ENCODE results near the gene BMERB1.
A peak's percentile ranks its signal among the peaks of the same experiment; 100 is the strongest.
"Not testable (repeated sequence)": the region's sequence is repeated elsewhere in the genome, so short reads cannot be mapped to it uniquely, and the experiment has no call there.

The BMERB1 gene

GRCh38 chr16:15461376-15461775 is 27.0 kb downstream of the BMERB1 start:
- DNase-seq (ENCODE audit: low read depth) = no peak

- DNase-seq (ENCODE audit: low read depth) = no peak
Observed at GRCh38 chr16:15464401-15465186, 30.2 kb downstream of the BMERB1 start.

- DNase-seq (ENCODE audit: low read depth) = no peak
Observed at GRCh38 chr16:15466131-15466530, 31.7 kb downstream of the BMERB1 start.

- no peak for DNase-seq (ENCODE audit: low read depth)
Observed at GRCh38 chr16:15466886-15467781, 32.7 kb downstream of the BMERB1 start.

- DNase-seq (ENCODE audit: low read depth) = not testable (repeated sequence)
Observed at GRCh38 chr16:15476971-15477370, 42.6 kb downstream of the BMERB1 start.

- no peak for DNase-seq (ENCODE audit: low read depth)
Observed at GRCh38 chr16:15477802-15478201, 43.4 kb downstream of the BMERB1 start.

GRCh38 chr16:15482068-15482747 is 47.8 kb downstream of the BMERB1 start:
- peak; percentile 99 for DNase-seq (ENCODE audit: low read depth)

GRCh38 chr16:15482748-15483298 is 48.4 kb downstream of the BMERB1 start:
- DNase-seq (ENCODE audit: low read depth) = no peak

- no peak for DNase-seq (ENCODE audit: low read depth)
Observed at GRCh38 chr16:15483857-15484256, 49.5 kb downstream of the BMERB1 start.

GRCh38 chr16:15484662-15485061 is 50.3 kb downstream of the BMERB1 start:
- no peak for DNase-seq (ENCODE audit: low read depth)

- DNase-seq (ENCODE audit: low read depth) = no peak
Observed at GRCh38 chr16:15485175-15485574, 50.8 kb downstream of the BMERB1 start.

- no peak for DNase-seq (ENCODE audit: low read depth)
Observed at GRCh38 chr16:15486661-15487060, 52.3 kb downstream of the BMERB1 start.

- no peak for DNase-seq (ENCODE audit: low read depth)
Observed at GRCh38 chr16:15487336-15488284, 53.2 kb downstream of the BMERB1 start.

- no peak for DNase-seq (ENCODE audit: low read depth)
Observed at GRCh38 chr16:15489016-15489415, 54.6 kb downstream of the BMERB1 start.

GRCh38 chr16:15490123-15490711 is 55.8 kb downstream of the BMERB1 start:
- no peak for DNase-seq (ENCODE audit: low read depth)

GRCh38 chr16:15491411-15491810 is 57.0 kb downstream of the BMERB1 start:
- no peak for DNase-seq (ENCODE audit: low read depth)

- no peak for DNase-seq (ENCODE audit: low read depth)
Observed at GRCh38 chr16:15492091-15492740, 57.8 kb downstream of the BMERB1 start.

GRCh38 chr16:15493466-15494180 is 59.2 kb downstream of the BMERB1 start:
- DNase-seq (ENCODE audit: low read depth) = no peak

GRCh38 chr16:15494236-15494635 is 59.8 kb downstream of the BMERB1 start:
- no peak for DNase-seq (ENCODE audit: low read depth)
